CD4-positive, alpha-beta T cell treated with Interleukin-12 subunit alpha and Interleukin-12 subunit beta, for 1 hour (primary cell): ENCODE results near the gene KPTN.
"Not testable (repeated sequence)": the region's sequence is repeated elsewhere in the genome, so short reads cannot be mapped to it uniquely, and the experiment has no call there.

Experiments used
- DNase-seq: peaks from one replicate; pipeline ENCODE4 v3.0.0-alpha.2; 2020

Gene KPTN

GRCh38 chr19:47490031-47490430, 6.0 kb upstream of the KPTN start:
- no peak for DNase-seq

GRCh38 chr19:47489072-47489914, 5.3 kb upstream of the KPTN start:
- no peak for DNase-seq

DNA sequence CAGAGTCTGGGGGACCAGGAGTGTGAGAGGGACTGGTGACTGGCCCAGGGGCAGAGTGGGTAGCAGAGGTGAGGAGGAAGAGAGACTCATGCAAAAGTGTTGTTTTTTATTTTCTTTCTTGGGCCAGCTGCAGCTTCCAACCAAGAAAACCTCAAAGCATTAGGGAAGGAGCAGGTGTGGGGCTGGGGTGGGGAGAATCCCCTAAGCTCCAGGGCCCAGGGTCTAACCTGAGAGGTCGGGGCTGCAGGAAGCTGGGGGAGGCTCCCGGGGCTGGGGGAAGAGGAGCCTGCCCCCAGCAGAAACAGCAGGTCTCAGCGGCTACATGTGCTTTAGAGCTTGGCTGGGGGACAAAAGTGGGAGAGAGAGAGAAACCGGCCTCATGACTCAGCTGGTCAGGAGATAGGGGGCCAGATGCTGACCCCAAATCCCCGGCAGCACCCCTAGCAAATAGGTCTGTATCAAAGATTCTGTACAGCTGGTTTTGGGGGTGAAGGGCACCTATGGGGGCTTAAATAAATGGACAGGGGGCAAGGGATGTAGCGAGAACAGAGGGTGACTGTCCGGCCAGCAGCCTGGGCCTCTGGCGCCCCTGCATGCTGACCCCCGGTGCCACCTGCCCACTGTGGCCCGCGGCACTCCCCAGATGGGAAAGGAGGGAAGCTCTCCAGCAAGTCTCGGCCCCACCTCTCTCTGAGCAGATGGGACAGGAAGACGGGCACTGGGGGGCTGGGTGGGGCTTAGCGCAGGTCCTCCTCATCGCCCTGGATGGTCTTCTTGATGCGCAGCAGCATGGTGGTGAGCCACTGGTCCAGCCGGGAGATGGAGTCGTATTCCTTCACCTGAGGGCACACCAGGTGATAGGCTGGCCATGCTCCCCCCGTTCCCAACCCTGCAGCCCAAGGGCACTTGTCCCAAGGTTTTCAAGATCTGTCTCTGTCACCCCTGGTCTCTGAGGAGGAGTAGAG, 3.8 kb upstream of the KPTN start:
- DNase-seq = no peak

- DNase-seq = no peak
Observed at GRCh38 chr19:47486900-47487299, 2.9 kb upstream of the KPTN start.

- DNase-seq = not testable (repeated sequence)
Observed at GRCh38 chr19:47486220-47486619, 2.2 kb upstream of the KPTN start.

DNA sequence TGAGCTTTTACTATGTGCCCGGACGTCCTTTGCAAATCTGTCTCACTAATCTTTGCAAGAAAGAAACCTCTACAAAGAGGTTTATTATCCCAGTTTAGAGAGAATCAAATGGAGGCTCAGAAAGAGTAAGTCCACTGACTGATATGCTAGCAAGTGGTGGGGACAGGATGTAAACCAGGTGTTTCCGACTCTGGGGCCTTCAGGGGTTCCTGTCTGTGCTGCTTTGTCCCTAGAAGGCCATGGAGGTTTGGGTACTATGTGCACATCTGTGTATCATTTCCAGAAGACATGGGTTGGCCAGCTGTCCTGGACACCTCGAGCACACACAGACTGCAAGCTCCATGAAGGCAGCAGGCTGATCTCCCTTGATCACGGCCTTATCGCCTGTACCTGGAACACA, 1.2 kb upstream of the KPTN start:
- DNase-seq = no peak

GRCh38 chr19:47483200-47483599, 819 bp downstream of the KPTN start:
- DNase-seq = no peak

- DNase-seq = no peak
Observed at GRCh38 chr19:47481460-47482052, 2.5 kb downstream of the KPTN start.

DNA sequence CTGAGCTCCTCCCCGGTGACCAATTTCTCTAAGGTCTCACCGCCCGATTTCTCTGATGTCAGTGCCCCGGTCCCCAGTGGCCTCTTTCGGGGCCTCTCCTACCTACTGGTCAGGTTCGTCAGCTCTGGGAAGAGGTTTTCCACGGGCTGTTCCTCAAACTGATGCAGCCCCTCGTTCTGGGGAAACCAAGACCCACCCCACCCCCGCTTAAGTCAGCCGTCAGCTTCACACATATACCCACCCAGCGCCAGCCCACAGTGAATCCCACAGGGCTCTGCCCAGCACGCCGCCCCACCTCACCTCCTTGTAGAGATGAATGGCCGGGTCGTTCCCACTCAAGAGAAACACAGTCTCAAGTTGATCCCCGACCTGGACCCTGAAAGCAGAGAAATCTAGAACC, 3.4 kb downstream of the KPTN start:
- no peak for DNase-seq

GRCh38 chr19:47479701-47480503, 4.1 kb downstream of the KPTN start:
- DNase-seq = no peak

DNA sequence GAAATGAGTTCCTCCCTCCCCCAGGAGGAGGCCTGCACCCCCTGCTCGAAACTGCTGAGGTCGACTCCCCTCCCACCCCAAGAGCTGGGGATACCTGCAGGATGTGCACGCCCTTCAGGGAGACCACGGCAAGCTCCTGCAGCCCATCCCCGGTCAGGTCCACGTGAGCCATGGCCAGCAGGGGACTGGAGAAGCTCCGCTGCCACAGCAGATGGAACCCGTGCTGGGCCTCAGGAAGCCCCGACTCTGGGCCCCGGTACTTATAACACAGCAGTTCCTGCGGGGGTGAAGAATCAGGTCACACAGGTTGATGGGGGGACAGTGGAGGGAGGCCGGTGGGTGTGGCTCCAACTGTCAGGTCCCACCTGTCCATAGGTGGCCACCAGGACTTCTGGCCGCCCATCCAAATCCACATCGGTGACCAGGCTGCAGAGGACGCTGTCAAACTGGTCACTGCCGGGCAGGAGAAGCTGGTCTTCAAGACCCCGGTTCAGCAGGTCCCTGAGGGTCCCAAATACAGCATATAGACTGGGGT, 7.5 kb downstream of the KPTN start:
- DNase-seq = no peak

DNA sequence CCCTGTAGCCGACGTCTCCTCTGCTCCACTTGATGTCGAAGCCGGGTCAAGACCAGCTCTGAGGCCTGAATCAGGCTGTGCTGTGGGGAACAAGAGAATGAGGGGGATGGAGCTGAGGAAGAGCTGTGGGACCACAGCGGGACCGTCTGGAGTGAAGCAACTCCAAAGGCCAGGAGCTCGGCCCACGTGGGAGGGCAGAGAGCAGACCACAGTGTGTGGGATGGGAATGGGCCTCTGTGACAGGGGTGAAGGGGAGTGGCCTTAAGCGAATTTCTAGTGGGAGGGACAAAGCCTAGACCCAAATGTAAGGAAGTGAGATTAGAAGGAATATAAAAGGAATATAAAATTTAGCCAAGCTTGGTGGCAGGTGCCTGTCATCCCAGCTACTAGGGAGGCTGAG, 8.6 kb downstream of the KPTN start:
- DNase-seq = no peak

DNA sequence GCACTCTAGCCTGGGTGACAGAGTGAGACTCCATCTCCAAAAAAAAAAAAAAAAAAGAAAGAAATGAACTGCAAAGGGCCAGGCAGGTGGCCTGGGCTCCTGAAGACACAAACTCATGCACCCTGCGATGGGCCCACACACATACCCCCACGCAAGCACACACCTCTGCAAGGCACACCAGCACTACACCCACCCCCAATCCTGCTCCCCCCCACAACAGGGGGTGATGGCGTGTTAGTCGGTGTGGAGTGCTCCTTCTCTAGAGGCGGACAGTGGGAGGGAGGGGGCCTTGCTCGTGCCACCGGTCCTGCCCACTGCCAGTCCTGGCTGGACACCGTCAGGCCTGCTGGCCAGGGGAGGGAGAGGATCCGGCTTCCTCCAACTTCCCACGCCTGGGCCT, 10.7 kb downstream of the KPTN start:
- no peak for DNase-seq

DNA sequence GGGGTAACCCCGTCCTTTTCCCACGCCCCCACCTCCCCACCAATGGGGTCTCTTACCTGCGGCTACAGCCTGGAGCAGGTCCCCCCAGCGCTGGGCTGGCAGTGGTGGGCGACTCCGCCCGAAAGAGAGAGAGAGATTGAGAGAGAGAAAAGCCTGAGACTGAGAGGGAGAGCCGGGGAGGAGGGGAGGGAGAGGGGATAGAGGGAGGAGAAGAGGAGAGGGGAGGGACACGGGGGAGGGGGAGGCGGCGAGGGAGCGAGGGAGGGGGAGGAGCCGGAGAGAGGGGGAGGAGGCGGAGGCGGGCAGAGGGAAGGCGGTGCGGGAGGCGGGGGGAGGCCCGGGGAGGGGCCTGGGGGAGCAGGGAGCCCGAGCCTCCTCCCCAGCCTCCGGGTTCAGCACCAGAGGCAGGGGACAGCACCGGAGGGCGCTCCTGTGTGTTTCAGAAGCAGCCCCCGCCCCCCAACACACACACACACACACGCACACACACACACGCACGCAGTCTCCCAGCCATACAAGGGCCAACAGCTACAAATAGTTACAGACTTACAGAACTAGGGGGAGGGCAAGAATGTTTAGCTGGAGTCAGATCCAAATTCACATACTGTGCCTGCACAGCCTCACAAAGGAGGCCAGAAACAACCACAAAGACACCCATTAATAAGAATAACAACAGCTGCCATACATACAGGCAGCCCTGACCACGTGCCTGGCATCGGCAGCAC, 12.1 kb downstream of the KPTN start, which contains the start of gene SLC8A2:
TSS of gene SLC8A2 (minus strand) at position 161 of the 725 bp plus-strand sequence. CDS start 5,490 bp downstream, outside the sequence.
- peak; percentile 65 for DNase-seq

DNA sequence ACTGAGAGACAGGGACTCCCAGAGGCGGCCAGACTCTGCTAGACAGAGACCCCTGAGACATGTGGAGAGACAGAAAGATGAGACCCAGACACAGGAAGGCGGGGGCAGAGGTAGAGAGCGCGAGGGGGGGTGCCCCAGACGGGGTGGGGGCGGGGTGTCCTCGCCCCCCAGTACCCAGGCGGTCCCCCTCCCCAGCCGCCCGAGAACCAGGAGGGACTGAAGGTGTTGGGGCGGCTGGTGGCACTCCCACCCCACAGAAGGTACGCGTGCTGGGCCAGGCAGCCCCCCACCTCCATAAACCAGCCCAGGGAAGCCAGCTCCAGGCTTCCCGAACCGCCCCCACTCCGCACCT, 12.7 kb downstream of the KPTN start:
- no peak for DNase-seq

DNA sequence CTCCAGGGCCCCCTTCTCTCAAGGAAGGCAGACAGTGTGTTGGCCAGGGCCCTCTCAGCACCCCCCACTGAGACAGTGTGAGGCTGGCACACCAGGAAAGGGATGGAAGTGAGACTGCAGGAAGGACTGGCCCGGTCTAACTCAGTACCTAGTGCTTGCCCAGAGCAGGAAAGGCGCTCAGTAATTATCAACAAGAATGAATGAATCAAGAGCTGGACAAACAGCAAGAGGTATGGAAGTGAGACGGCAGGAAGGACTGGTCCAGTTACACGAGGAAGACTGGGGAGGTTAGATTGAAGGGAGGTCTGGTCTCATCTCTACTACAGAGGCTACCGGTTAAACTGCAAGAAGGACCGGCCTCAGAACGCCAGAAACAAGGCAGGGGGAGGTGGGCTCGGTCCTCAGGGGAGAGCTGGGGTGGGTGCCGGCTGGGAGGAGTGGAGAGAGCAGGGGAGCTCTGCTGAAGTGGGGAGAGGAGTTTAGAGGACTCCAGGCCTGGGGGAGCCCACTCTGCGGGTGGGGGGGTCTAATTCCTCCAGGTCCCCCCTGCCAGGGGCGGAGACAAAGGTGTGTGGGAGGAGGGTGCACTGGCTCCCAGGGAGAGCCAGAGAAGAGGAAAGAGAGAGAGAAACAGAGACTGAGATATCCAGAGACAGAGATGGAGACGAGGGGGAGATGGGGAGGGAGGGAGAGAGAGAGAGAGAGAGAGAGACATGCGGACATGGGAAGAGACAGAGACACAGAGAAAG, 13.4 kb downstream of the KPTN start:
- DNase-seq = no peak

DNA sequence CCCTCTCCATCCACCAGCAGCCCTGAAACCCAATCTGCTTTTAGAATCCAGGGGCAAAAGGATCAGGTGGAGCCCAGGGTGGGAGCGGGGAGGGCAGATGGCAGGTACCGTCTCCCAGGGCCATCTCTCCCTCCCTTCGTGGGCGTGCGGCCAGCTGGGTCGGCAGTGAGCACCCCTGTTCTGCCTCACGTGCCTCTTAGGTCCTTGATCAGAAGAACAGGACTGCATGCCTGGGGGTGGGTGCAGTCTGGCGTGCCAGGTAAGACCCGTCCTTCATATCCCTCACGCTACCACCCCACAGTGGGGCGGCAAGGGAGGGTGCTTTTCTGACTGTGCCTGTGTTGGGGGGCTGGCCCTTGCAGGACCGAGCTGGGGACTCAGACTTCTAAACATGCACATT, 14.3 kb downstream of the KPTN start:
- no peak for DNase-seq

DNA sequence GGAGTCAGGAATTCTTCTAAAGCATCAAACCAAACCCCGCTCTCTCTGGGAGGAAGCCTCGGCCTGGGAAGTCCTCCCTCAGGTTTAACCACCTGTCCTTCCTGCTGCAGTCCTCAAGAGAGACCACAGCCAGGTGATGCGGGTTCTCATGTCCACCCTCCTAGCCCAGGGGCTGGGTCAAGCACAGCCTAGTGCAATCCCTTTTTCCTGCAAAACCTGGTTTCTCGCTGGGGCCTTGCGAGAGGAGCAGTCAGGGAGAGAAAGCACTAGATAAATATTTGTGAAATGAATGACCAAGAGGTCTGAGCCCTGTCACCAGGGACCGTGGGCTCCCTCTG, 14.7 kb downstream of the KPTN start:
- DNase-seq = no peak

- no peak for DNase-seq
Observed at GRCh38 chr19:47467914-47468313, 16.1 kb downstream of the KPTN start.

DNA sequence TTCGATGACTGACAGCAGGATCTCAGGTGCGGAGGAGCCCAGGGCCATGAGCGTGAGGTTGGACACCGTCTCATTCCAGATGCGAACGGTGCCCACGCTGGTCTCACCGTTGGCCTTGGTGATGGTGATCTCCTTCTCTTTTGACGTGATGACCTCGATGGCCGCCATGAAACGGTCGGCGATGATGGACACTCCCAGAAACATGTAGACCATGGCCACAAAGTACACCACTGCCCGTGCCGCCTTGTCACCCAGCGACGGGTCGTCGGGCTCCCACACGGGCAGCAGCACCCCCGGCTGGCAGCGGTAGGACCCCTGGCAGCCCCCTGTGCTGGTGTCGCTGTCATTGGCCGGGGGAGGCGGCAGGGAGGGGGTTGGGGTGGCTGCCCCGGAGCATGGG, 18.1 kb downstream of the KPTN start:
- no peak for DNase-seq
